B cell (primary cell): Measurements from ENCODE around the gene EPB41L5.

Source experiments
- EZH2 ChIP-seq: IDR thresholded peaks from 2 replicates; pipeline ENCODE4 v1.6.1; 2012; ENCODE audit warnings: borderline replicate concordance, low read depth, mild to moderate bottlenecking, moderate library complexity, low read length; ENCODE audit not compliant: insufficient read depth, poor library complexity, severe bottlenecking
- TF ChIP-seq, protein P1 (sequence below): fragments of 200-600 bp; IDR thresholded peaks from one replicate; pipeline ENCODE4 v1.8.0; 2022; ENCODE audit warnings: antibody characterized with exemption, mild to moderate bottlenecking

DNA sequence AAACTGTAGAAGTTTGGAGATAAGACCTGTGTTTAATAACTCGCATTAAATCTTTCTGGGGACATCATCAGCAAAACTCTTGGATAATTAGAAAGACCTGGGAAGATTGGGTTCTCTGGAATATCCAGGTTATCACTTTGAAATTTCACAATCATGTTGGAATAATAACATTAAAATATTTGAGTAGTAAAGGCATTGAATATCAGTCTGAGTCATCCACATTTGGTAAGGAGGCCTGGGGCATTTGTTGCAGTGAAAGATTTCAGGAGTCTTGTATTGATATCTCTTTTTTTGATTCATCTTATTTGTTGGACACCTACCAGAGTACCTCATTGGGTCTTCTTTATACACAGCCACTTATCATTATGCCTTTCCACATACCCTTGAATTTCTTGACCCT, 95.9 kb downstream of the EPB41L5 start:
- TF ChIP-seq, protein P1, sequence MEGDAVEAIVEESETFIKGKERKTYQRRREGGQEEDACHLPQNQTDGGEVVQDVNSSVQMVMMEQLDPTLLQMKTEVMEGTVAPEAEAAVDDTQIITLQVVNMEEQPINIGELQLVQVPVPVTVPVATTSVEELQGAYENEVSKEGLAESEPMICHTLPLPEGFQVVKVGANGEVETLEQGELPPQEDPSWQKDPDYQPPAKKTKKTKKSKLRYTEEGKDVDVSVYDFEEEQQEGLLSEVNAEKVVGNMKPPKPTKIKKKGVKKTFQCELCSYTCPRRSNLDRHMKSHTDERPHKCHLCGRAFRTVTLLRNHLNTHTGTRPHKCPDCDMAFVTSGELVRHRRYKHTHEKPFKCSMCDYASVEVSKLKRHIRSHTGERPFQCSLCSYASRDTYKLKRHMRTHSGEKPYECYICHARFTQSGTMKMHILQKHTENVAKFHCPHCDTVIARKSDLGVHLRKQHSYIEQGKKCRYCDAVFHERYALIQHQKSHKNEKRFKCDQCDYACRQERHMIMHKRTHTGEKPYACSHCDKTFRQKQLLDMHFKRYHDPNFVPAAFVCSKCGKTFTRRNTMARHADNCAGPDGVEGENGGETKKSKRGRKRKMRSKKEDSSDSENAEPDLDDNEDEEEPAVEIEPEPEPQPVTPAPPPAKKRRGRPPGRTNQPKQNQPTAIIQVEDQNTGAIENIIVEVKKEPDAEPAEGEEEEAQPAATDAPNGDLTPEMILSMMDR: no peak
- no peak for TF ChIP-seq EZH2
